Lower lobe of right lung (tissue), 2 donors: ENCODE data around the gene PHAF1. TPM values are rescaled to one million over a fixed set of nuclear protein-coding genes. Genes with fewer than 3 reads are reported as not detected.

Experiments used
- ATAC-seq, 2 donors: fragments of 200-7000 bp; cut with Tn5 transposase; one replicate each; pipeline ENCODE4 v1.9.1; 2020 to 2022; ENCODE audit warnings: mild to moderate bottlenecking in 2 of 2, moderate library complexity in 2 of 2
- DNase-seq: peaks from one replicate; pipeline ENCODE4 v3.0.0-alpha.2; 2020
- H3K27ac ChIP-seq: fragments of 200-600 bp; one replicate; pipeline ENCODE4 v1.8.0; 2022
- H3K27me3 ChIP-seq: fragments of 200-600 bp; one replicate; pipeline ENCODE4 v1.8.0; 2022; ENCODE audit warnings: low read depth
- H3K36me3 ChIP-seq: fragments of 200-600 bp; one replicate; pipeline ENCODE4 v1.8.0; 2022; ENCODE audit warnings: mild to moderate bottlenecking
- H3K4me1 ChIP-seq: fragments of 200-600 bp; one replicate; pipeline ENCODE4 v1.8.0; 2022
- H3K4me3 ChIP-seq: fragments of 200-600 bp; one replicate; pipeline ENCODE4 v1.8.0; 2022; ENCODE audit warnings: mild to moderate bottlenecking
- H3K9me3 ChIP-seq: fragments of 200-600 bp; one replicate; pipeline ENCODE4 v1.8.0; 2022
- intact Hi-C: fragments of 100-400 bp; cut with DNase I; formaldehyde crosslinking; loops from one replicate; pipeline ENCODE4 v1.11.0; 2022
- total RNA-seq: library from RNA; stranded (reverse); fragmentation: NEBNext Ultra II Directional; extraction: Animal tissue kit (Norgen Biotek cat#: 25700); gene quantifications from one replicate; pipeline ENCODE4 v1.2.1, GENCODE V29; 2021
- TF ChIP-seq, protein P1 (sequence below): fragments of 200-600 bp; IDR thresholded peaks from one replicate; pipeline ENCODE4 v1.8.0; 2022; ENCODE audit warnings: antibody characterized with exemption, mild to moderate bottlenecking
- donor health status: DM: no; HTN: yes; CAD: no; lungs with severe emphysema.

The PHAF1 gene
- total RNA-seq, 1 donor from 2014 or later: 21.7 TPM

GRCh38 chr16:67169011-67169451 is 59.3 kb downstream of the PHAF1 start:
- DNase-seq (no peak), ATAC-seq (no peak)
- Histone ChIP-seq H3K9me3 (no peaks in the 10 kb centered on the region), H3K27me3 (peaks cover 24% of the 10 kb centered on the region), H3K4me3 (no peak overlapping the region), H3K36me3 (peaks cover 7% of the 10 kb centered on the region), H3K27ac (peak overlapping the region; percentile 91), H3K4me1 (peaks cover 62% of the 10 kb centered on the region)
- intact Hi-C loops: no loop called here
- TF ChIP-seq, protein P1, sequence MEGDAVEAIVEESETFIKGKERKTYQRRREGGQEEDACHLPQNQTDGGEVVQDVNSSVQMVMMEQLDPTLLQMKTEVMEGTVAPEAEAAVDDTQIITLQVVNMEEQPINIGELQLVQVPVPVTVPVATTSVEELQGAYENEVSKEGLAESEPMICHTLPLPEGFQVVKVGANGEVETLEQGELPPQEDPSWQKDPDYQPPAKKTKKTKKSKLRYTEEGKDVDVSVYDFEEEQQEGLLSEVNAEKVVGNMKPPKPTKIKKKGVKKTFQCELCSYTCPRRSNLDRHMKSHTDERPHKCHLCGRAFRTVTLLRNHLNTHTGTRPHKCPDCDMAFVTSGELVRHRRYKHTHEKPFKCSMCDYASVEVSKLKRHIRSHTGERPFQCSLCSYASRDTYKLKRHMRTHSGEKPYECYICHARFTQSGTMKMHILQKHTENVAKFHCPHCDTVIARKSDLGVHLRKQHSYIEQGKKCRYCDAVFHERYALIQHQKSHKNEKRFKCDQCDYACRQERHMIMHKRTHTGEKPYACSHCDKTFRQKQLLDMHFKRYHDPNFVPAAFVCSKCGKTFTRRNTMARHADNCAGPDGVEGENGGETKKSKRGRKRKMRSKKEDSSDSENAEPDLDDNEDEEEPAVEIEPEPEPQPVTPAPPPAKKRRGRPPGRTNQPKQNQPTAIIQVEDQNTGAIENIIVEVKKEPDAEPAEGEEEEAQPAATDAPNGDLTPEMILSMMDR: no peak

DNA sequence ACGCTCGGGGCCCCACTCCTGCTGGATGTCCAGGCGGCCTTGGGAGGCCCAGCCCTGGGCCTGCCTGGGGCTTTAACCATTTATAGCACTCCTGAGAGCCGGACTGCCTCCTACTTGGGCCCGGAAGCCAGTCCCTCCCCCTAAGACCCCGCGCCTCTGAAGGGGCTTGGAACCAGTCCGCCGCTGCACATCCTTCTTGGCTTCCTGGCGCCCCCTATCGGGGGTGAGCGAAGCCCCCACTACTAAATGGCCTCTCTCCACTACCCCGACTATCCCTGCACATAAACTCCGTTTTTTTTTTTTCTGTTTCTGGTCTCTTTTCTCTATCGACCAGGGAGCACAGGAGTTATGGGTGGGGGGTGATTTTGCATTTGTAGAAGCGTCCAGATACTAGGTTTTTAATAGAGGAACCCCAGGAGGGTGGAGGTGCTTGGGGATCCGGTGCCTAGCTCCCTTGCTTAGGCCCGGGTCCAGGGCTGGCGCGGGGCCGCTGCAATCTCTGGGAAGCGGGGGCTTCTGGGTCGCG is 60.0 kb downstream of the PHAF1 start:
- Histone ChIP-seq H3K4me3 (peak overlapping the region; percentile 62), H3K27ac (peak overlapping the region; percentile 91), H3K27me3 (peaks cover 18% of the 10 kb centered on the region), H3K36me3 (peaks cover 7% of the 10 kb centered on the region), H3K9me3 (no peaks in the 10 kb centered on the region), H3K4me1 (peaks cover 64% of the 10 kb centered on the region)
- intact Hi-C loops: no loop called here
- ATAC-seq (no peak), DNase-seq (no peak)
- TF ChIP-seq, protein P1: peak; percentile 63

DNA sequence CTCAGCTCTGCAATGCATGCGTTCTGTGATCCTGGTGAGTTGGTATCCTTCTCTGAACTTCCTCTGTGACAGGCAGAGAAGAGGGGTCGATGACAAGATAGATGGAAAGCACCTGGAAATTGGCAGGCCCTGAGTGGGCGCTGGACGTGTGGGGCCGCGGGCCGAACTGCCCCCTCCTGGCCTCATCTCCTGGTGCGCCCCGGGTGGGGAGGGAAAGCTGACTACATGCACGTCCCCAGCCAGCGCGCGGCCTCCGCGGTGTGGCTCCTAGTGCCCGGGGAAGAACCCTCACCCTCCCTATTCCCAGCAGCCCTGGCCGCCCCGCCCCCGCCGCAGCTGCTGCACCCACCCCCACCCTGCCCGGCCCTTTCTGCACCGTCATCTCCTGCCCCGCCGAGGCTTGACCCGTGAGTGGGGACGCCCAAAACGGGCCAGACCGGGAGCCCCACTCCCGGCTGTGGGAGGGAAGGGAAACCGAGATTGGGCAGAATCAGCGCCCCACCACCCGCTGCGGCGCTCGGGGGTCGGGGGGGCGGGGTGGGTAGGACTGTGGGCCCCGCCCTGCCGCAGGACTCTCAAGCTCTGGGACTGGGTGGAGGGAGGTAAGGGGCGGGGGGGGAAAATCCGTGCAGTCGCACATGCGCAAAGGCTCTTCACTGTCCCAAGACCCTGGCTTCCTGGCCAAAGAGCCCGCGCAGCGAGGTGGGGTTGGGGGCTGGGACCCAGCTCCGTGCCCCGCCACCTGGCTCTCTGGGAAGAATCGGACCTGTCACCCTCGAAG is 60.6 kb downstream of the PHAF1 start, which contains the start of gene NOL3:
TSS of gene NOL3 (plus strand) at position 371 of the 781 bp plus-strand sequence.
- DNase-seq: peak; percentile 88
- Histone ChIP-seq H3K27ac (peak within 1 kb of the TSS; percentile 91), H3K36me3 (peaks cover 13% of the 10 kb centered on the region), H3K9me3 (no peaks in the 10 kb centered on the region), H3K27me3 (peaks cover 12% of the 10 kb centered on the region), H3K4me1 (peaks cover 65% of the 10 kb centered on the region), H3K4me3 (peak within 1 kb of the TSS; percentile 62)
- ATAC-seq: peak; percentile 79 to 81
- intact Hi-C loops: no loop called here
- TF ChIP-seq, protein P1: no peak

DNA sequence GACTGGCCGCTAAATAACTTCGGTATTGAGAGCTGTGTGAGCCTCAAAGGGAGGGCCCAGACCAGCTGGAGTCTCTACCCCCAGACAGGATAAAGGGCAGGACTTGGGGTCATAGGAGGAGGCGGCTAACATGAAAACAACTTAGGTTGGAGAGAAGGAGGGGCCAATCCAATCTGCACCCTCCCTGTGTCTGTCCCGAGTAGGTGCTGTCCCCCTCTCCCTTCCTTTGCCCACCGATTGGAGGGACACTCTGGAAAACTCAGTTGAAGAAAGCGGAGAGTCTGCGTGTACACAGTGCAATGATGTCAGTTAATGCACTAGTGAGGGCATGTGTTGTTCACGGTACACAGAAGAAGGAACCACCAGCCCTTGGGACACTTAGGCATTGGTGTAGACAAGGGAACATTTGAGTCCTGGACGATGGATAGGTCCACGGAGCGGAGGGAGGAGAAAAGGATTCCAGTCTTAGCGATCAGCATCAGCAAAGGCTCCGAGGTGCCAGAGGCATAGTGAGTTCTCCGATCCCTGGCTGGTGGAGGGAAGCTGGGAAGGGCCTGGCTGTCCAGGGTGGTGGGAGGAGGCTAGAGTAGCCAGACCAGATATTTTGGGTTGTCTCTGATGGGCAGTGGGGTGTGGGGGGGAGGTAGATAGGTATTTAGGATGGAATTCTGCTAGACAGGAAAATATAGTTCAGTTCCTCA is 61.4 kb downstream of the PHAF1 start:
- peaks cover 4% of the 10 kb centered on the region for H3K27me3 ChIP-seq
- H3K4me3 ChIP-seq: peak overlapping the region; percentile 62
- TF ChIP-seq, protein P1: no peak
- intact Hi-C loops: no loop called here
- peaks cover 60% of the 10 kb centered on the region for H3K4me1 ChIP-seq
- H3K9me3 ChIP-seq: no peaks in the 10 kb centered on the region
- DNase-seq (no peak), ATAC-seq (peak; percentile 3 to 5)
- H3K27ac ChIP-seq: peak overlapping the region; percentile 91
- peaks cover 14% of the 10 kb centered on the region for H3K36me3 ChIP-seq

DNA sequence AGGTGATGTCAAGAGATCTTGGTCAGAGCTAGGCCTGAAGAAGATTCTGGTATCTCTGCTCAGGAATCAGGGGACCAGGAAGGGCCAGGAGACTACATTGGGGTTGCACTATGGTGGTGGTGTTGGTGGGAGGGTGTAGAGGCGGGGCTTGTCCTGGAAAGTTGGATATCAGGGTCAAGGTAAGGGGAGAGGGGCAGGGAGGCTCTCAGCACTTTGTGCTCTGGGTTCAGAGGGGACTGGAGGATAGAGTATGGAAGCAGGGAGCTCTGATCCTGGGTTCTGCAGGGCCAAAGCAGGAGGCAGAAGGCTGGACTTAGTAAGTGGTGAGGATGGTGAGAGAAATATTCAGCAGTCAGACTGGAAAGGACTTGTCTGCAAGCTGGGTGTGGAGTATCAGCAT is 63.6 kb downstream of the PHAF1 start:
- H3K36me3 ChIP-seq: peaks cover 7% of the 10 kb centered on the region
- peaks cover 82% of the 10 kb centered on the region for H3K4me1 ChIP-seq
- H3K9me3 ChIP-seq: no peaks in the 10 kb centered on the region
- TF ChIP-seq, protein P1: no peak
- peak overlapping the region; percentile 59 for H3K4me3 ChIP-seq
- no peak for ATAC-seq
- peak overlapping the region; percentile 87 for H3K27ac ChIP-seq
- no peaks in the 10 kb centered on the region for H3K27me3 ChIP-seq
- intact Hi-C loops: no loop called here
- DNase-seq: no peak
